ENCODE measurements around the gene KRTAP1-4.

DNA sequence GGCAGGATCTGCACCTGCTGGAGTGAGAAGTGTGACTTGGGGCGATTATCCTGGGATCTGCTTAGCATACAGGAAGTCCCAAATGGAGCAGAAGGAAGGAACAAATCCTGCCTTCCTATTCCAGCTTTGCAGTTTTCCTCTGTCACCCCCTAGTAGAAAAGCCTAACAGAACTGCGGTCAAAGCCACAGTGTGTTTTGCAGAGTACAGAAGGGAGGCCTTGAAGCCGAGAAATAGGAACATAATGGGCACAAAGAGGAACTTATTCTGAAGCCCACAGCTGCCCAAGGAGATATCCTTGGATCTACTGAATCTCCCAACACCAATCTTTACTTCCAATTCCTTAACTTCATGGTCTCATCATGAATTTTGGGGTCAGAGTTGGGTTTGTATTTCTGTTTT, 11.5 kb downstream of the KRTAP1-4 start:
- TF ChIP-seq, protein P1, sequence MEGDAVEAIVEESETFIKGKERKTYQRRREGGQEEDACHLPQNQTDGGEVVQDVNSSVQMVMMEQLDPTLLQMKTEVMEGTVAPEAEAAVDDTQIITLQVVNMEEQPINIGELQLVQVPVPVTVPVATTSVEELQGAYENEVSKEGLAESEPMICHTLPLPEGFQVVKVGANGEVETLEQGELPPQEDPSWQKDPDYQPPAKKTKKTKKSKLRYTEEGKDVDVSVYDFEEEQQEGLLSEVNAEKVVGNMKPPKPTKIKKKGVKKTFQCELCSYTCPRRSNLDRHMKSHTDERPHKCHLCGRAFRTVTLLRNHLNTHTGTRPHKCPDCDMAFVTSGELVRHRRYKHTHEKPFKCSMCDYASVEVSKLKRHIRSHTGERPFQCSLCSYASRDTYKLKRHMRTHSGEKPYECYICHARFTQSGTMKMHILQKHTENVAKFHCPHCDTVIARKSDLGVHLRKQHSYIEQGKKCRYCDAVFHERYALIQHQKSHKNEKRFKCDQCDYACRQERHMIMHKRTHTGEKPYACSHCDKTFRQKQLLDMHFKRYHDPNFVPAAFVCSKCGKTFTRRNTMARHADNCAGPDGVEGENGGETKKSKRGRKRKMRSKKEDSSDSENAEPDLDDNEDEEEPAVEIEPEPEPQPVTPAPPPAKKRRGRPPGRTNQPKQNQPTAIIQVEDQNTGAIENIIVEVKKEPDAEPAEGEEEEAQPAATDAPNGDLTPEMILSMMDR (conservative IDR thresholded peaks at IDR 0.05): no peak
- no peak for TF ChIP-seq EZH2 (IDR thresholded peaks at IDR 0.05; ENCODE audit: low read depth)
